OCI-LY1 (cell line): ENCODE data around the gene AGBL3.
"Not testable (repeated sequence)": the region's sequence is repeated elsewhere in the genome, so short reads cannot be mapped to it uniquely, and the experiment has no call there.

Experiments
- H2AFZ ChIP-seq: fragments of 200-600 bp; sonication (generic), shearing (Covaris generic); 2 replicates; pipeline ENCODE4 v1.6.0; 2014; ENCODE audit warnings: antibody characterized with exemption, mild to moderate bottlenecking, low read length
- H3F3A ChIP-seq: fragments of 200-600 bp; sonication (generic), shearing (Covaris generic); 2 replicates; pipeline ENCODE4 v1.6.0; 2014; ENCODE audit warnings: mild to moderate bottlenecking, antibody characterized with exemption, low read length, moderate library complexity; ENCODE audit not compliant: insufficient read depth
- H3K27ac ChIP-seq: fragments of 200-600 bp; sonication (generic); 2 replicates; pipeline ENCODE4 v1.5.1; 2014; ENCODE audit warnings: low read length, mixed run types, mild to moderate bottlenecking, low read depth; ENCODE audit not compliant: poor library complexity, severe bottlenecking
- H3K27me3 ChIP-seq: fragments of 200-600 bp; sonication (generic); 2 replicates; pipeline ENCODE4 v1.6.0; 2014; ENCODE audit warnings: antibody characterized with exemption, mild to moderate bottlenecking, low read length, moderate library complexity; ENCODE audit not compliant: insufficient read depth
- H3K36me3 ChIP-seq: fragments of 200-600 bp; sonication (generic); 2 replicates; pipeline ENCODE4 v1.6.1; 2014; ENCODE audit warnings: mild to moderate bottlenecking, antibody characterized with exemption, low read length, moderate library complexity, mixed read lengths; ENCODE audit not compliant: insufficient read depth
- H3K4me1 ChIP-seq: fragments of 200-600 bp; sonication (generic); 2 replicates; pipeline ENCODE4 v1.5.1; 2014; ENCODE audit warnings: mild to moderate bottlenecking, low read length, moderate library complexity; ENCODE audit not compliant: insufficient read depth, severe bottlenecking
- H3K4me2 ChIP-seq: fragments of 200-600 bp; sonication (generic), shearing (Covaris generic); 2 replicates; pipeline ENCODE4 v1.6.1; 2014; ENCODE audit warnings: low read length
- H3K4me3 ChIP-seq: fragments of 200-600 bp; sonication (generic); 2 replicates; pipeline ENCODE4 v1.5.1; 2014; ENCODE audit warnings: low read length, low read depth, mild to moderate bottlenecking, mixed read lengths; ENCODE audit not compliant: poor library complexity, severe bottlenecking
- H3K79me2 ChIP-seq: fragments of 200-600 bp; shearing (Covaris generic); 2 replicates; pipeline ENCODE4 v1.6.1; 2016; ENCODE audit warnings: mixed run types, low read length, mixed read lengths; ENCODE audit not compliant: insufficient read depth
- H3K9ac ChIP-seq: fragments of 200-600 bp; sonication (generic), shearing (Covaris generic); 2 replicates; pipeline ENCODE4 v1.6.1; 2014; ENCODE audit warnings: mild to moderate bottlenecking, low read length, mixed read lengths
- H3K9me2 ChIP-seq: fragments of 200-600 bp; sonication (generic), shearing (Covaris generic); 2 replicates; pipeline ENCODE4 v1.6.1; 2014; ENCODE audit warnings: low read depth, mild to moderate bottlenecking, low read length, mixed read lengths
- H3K9me3 ChIP-seq: fragments of 200-600 bp; shearing (Covaris generic); 2 replicates; pipeline ENCODE4 v1.6.1; 2014; ENCODE audit warnings: low read length, mixed read lengths
- H4K20me1 ChIP-seq: fragments of 200-600 bp; sonication (generic), shearing (Covaris generic); 2 replicates; pipeline ENCODE4 v1.6.0; 2016; ENCODE audit warnings: mild to moderate bottlenecking, low read length; ENCODE audit not compliant: insufficient read depth
- EZH2 ChIP-seq: fragments of 200-600 bp; sonication (generic), shearing (Covaris generic); IDR thresholded peaks from 2 replicates; pipeline ENCODE4 v1.8.0; 2017; ENCODE audit warnings: borderline replicate concordance, mixed run types, mild to moderate bottlenecking, antibody characterized with exemption, low read length, moderate library complexity, mixed read lengths
- TF ChIP-seq, protein P1 (sequence below): fragments of 200-600 bp; sonication (generic), shearing (Covaris generic); IDR thresholded peaks from 2 replicates; pipeline ENCODE4 v1.5.1; 2017; ENCODE audit warnings: mild to moderate bottlenecking, antibody characterized with exemption, low read length, moderate library complexity, mixed read lengths

The AGBL3 gene

GRCh38 chr7:135169141-135169963 is 183.0 kb downstream of the AGBL3 start:
- Histone ChIP-seq H3K27ac (peak overlapping the region; percentile 92), H3K36me3 (peaks cover 45% of the 10 kb centered on the region), H3K4me3 (peak overlapping the region; percentile 91), H3K79me2 (no peaks in the 10 kb centered on the region), H3K4me2 (peak overlapping the region; percentile 91), H3K9me2 (no peaks in the 10 kb centered on the region), H3F3A (no peaks in the 10 kb centered on the region), H2AFZ (no peak overlapping the region), H3K27me3 (no peaks in the 10 kb centered on the region), H3K9ac (peak overlapping the region; percentile 91), H3K4me1 (peaks cover 34% of the 10 kb centered on the region), H4K20me1 (no peaks in the 10 kb centered on the region), H3K9me3 (no peaks in the 10 kb centered on the region)
- no peak for TF ChIP-seq EZH2
- TF ChIP-seq, protein P1, sequence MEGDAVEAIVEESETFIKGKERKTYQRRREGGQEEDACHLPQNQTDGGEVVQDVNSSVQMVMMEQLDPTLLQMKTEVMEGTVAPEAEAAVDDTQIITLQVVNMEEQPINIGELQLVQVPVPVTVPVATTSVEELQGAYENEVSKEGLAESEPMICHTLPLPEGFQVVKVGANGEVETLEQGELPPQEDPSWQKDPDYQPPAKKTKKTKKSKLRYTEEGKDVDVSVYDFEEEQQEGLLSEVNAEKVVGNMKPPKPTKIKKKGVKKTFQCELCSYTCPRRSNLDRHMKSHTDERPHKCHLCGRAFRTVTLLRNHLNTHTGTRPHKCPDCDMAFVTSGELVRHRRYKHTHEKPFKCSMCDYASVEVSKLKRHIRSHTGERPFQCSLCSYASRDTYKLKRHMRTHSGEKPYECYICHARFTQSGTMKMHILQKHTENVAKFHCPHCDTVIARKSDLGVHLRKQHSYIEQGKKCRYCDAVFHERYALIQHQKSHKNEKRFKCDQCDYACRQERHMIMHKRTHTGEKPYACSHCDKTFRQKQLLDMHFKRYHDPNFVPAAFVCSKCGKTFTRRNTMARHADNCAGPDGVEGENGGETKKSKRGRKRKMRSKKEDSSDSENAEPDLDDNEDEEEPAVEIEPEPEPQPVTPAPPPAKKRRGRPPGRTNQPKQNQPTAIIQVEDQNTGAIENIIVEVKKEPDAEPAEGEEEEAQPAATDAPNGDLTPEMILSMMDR = peak; percentile 97

DNA sequence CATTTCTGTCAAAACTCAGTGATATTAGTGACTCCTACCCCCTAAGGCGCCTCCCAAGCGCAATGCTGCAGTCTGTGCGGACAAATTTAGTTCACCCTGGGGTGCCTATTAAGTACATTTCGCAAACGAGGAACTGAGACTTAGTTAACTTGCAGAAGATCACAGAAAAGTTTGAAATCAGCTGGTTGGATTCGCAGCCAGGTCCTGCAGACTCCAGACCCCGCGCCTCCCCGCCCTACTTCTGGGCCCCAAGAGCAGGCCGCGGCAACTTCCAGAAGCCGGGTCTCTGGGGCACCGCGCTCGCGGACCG is 183.6 kb downstream of the AGBL3 start:
- peaks cover 34% of the 10 kb centered on the region for H3K4me1 ChIP-seq
- no peaks in the 10 kb centered on the region for H3K27me3 ChIP-seq
- peak overlapping the region; percentile 91 for H3K4me3 ChIP-seq
- no peak overlapping the region for H2AFZ ChIP-seq
- H3F3A ChIP-seq = no peaks in the 10 kb centered on the region
- H4K20me1 ChIP-seq = no peaks in the 10 kb centered on the region
- H3K27ac ChIP-seq = peak overlapping the region; percentile 92
- H3K9ac ChIP-seq = peak overlapping the region; percentile 91
- no peaks in the 10 kb centered on the region for H3K9me2 ChIP-seq
- peaks cover 40% of the 10 kb centered on the region for H3K36me3 ChIP-seq
- no peak for TF ChIP-seq EZH2
- TF ChIP-seq, protein P1 = no peak
- peak overlapping the region; percentile 91 for H3K4me2 ChIP-seq
- no peaks in the 10 kb centered on the region for H3K9me3 ChIP-seq
- no peaks in the 10 kb centered on the region for H3K79me2 ChIP-seq

DNA sequence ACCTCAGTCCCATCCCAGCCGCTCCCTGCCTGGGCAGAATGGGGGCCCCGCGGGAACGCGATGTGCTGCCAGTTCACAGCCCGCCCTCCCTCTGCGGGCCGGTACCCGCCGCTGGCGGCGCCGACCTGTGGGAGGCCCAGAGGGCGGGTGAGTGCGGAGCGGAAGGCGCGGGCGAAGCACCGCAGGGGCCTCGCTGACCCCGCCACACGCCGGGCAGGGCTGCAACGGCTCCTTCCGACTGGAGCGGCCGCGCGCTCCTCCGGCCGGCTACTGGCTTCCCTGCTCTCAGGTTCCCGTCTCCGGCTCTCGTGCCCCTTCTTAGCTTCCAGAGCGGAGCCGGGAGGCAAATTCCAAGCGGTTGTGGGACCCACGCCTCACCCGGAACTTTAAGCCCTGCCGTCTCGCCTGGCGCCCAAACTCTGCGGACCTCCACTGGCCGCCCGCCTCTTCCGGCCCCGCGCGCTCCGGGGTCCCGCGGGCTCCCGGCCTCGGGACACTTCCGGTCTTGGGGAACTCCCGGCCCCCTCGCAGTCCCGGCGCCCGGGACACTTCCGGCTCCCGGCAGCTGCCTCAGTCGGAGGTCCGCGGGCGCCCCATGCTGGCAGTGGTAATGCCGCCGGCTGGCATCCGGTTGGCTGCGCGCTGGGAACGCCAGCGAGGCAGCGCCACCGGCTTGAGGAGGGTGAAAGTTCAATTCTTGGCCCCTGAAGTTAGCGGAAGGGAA is 184.1 kb downstream of the AGBL3 start, which contains the start of gene CYREN:
Gene CYREN (minus strand): TSS at position 434 of the 724 bp plus-strand sequence. CDS start 1,785 bp downstream, outside the sequence.
- no peaks in the 10 kb centered on the region for H4K20me1 ChIP-seq
- H2AFZ ChIP-seq = peak within 1 kb of the TSS; percentile 69
- H3K27ac ChIP-seq = peak within 1 kb of the TSS; percentile 92
- H3K27me3 ChIP-seq = no peaks in the 10 kb centered on the region
- no peaks in the 10 kb centered on the region for H3F3A ChIP-seq
- H3K9ac ChIP-seq = peak within 1 kb of the TSS; percentile 91
- H3K4me1 ChIP-seq = peaks cover 34% of the 10 kb centered on the region
- H3K9me2 ChIP-seq = no peaks in the 10 kb centered on the region
- TF ChIP-seq, protein P1 = peak; percentile 97
- TF ChIP-seq EZH2 = no peak
- H3K9me3 ChIP-seq = no peaks in the 10 kb centered on the region
- peaks cover 35% of the 10 kb centered on the region for H3K36me3 ChIP-seq
- no peaks in the 10 kb centered on the region for H3K79me2 ChIP-seq
- peak within 1 kb of the TSS; percentile 91 for H3K4me3 ChIP-seq
- peak within 1 kb of the TSS; percentile 91 for H3K4me2 ChIP-seq

- not testable (repeated sequence) for H3K27me3 ChIP-seq
Measured at GRCh38 chr7:135170998-135171481, 184.7 kb downstream of the AGBL3 start.

More at GRCh38 chr7:135170998-135171481, 184.7 kb downstream of the AGBL3 start:
- Histone ChIP-seq H3K27ac (peak overlapping the region; percentile 92), H3K36me3 (peaks cover 29% of the 10 kb centered on the region), H3K4me1 (peaks cover 34% of the 10 kb centered on the region), H2AFZ (peak overlapping the region; percentile 69), H3K4me3 (peak overlapping the region; percentile 91), H3K9ac (peak overlapping the region; percentile 91), H3K4me2 (peak overlapping the region; percentile 91)
- not testable (repeated sequence) for H3F3A ChIP-seq, H3K9me2 ChIP-seq, H4K20me1 ChIP-seq, H3K79me2 ChIP-seq, H3K9me3 ChIP-seq
